Activated CD8-positive, alpha-beta memory T cell treated with anti-CD3 and anti-CD28 coated beads, Interleukin-2, amount 50 U/mL, for 4 hours (primary cell): ENCODE measurements around the gene TTF2.
"Not testable (repeated sequence)": the region's sequence is repeated elsewhere in the genome, so short reads cannot be mapped to it uniquely, and the experiment has no call there.

Experiments used
- DNase-seq: peaks from one replicate; pipeline ENCODE4 v3.0.0-alpha.2; 2020

Gene TTF2

GRCh38 chr1:117094841-117095604, 34.9 kb downstream of the TTF2 start:
- DNase-seq = no peak

- no peak for DNase-seq
Measured at GRCh38 chr1:117096951-117097408, 36.9 kb downstream of the TTF2 start.

DNA sequence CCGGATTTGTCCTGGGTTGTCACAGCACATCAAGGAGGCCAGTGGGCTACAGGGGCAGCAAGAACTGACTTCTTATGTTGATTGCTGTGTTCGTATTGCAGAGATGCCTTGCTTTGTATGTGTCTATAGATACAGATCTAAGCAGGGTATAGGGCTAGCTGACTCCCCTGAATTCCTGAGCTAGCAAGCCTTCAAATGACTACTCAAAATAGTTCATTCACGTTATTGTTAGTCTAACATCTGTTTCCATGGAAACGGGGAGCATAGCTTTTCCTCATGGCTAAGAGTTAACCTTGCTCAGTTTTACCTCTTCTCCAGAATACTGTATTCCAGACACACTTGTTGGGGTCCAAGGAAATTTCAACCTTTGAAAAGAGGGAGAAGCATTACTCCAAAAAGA, 37.3 kb downstream of the TTF2 start:
- DNase-seq = no peak

- no peak for DNase-seq
Measured at GRCh38 chr1:117098287-117098890, 38.3 kb downstream of the TTF2 start.

DNA sequence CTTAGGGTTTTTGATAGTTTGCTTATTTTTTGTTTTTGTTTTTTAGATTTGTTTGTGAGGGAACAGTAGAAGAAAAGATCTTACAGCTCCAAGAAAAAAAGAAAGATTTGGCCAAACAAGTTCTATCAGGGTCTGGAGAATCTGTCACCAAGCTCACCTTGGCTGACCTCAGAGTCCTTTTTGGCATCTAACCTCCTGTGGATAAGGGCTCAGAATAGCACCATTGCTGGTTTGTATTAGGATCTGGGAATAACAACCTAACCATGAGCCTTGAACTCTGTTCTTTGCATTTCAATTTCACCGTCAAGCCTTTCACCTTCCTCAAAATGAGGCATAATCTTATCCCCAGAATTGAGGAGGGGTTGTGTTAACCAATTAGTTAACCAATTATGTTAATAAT, 41.2 kb downstream of the TTF2 start:
- DNase-seq = no peak

- DNase-seq = not testable (repeated sequence)
Measured at GRCh38 chr1:117101858-117102257, 41.7 kb downstream of the TTF2 start.

GRCh38 chr1:117104986-117105385, 44.9 kb downstream of the TTF2 start:
- no peak for DNase-seq

GRCh38 chr1:117105722-117106121, 45.6 kb downstream of the TTF2 start:
- DNase-seq = no peak

GRCh38 chr1:117106478-117106877, 46.4 kb downstream of the TTF2 start:
- DNase-seq = no peak

DNA sequence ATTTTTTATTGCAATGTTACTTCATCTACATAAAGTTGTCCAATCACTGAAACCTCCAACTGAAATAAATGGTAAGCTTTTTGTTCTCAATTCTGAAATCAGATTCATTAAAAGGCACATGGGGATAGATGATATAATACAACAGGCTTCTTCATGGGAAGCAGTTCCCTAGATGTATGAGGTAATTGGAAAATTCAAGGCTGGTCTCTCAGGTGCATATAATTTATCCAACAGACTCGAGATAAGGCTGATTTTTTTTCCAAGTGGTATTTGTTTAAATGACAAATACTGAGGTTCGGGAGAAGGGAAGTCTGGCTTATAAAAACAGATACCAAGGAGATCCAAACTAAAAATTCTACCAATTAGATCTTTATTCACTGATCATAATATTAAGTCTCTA, 47.2 kb downstream of the TTF2 start:
- no peak for DNase-seq

DNA sequence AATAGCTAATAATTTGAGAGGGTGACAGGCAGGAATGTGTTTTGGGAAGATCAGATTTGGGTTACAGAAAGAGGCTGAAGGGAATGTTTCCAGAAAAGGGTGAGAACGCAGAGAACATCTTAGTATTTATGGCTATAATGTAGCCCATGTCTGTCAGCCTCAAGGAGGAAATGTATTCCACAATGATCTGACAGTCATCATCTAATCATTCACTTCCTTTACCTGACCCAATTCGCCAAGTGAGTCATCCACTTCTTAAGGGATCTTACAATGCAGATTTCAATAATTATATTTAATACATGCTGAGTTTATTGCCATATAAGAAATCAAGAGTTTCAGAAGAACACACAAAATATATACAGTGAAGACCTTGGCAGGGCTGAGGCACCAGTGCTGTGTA, 50.6 kb downstream of the TTF2 start:
- no peak for DNase-seq

DNA sequence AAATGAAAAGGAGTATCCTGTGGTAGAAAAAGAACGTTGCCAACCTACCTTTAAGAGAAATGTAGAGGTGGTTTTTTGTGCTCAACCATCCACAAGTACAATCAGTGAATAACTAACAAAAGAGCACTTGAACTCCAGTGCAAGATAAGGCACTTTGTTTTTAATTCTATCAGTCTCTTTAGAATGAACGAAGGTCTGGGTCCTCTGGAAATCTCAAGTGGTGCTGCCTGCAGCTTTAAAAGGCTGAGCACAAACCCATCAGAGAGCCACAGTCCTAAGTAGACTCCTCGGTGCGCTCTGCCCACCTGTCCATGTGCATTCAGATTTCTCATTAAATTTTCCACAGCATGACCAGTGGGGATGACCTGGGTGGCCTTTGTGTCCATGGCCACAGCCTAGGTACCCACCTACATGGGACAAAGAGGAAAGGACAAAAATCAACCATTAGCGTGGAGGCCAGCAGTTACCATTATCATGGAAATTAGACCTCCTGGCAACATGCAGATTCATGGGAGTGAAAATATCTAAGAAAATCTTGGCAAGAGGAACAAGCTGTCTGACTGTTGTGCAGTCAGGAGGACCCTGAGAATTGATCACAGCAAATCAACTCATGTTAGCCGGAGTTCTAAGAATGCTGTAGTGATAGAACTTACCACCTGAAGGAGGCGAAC, 52.1 kb downstream of the TTF2 start:
- DNase-seq = no peak

DNA sequence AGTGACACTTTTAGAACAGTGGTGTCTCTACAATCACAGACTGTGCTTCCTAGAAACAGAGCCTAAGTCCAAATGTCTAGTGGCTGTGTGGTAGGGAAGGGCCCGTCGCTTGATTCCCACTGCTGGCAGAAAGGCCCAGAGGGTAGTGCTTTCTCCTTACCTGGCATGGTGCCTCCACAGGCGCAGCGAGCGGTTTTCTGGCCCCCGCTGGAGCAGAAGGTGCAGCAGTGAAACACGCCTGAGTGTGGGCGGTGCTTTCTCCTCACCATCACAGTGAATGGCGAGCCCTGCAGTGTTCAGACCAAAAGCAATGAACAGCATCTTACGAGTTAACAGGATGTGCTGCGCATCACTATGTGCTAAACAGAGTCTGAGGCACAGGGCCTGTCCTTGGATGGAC, 53.1 kb downstream of the TTF2 start:
- no peak for DNase-seq

- no peak for DNase-seq
Measured at GRCh38 chr1:117114877-117115276, 54.8 kb downstream of the TTF2 start.

DNA sequence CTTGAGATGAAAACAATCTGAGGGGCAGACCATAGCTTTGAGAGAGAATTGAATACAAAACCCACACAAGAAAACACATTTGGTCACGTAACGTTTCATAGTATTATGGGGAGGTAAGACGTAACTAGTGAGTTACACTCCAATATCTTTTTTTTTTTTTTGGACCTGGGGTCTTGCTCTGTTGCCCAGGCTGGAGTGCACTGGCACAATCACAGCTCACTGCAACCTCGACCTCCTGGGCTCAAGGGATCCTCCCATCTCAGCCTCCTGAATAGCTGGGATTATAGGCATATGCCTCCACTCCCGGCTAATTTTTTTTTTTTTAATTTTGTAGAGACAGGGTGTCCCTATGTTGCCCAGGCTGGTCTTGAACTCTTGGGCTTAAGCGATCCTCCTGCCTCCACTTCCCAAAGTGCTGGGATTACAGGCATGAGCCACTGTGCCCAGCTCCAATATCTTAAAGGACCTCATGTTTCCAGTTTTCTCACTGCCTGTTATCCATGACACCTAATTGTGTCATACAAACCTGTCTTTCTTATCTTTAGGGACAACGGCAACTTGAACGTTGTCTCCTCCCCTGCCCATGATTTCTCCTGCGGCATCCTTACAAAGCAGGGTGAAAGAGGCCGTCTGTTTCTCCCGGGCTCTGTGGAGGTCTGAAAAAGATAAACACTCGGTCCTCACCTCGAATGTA, 56.1 kb downstream of the TTF2 start:
- no peak for DNase-seq

- no peak for DNase-seq
Measured at GRCh38 chr1:117116784-117117130, 56.6 kb downstream of the TTF2 start.

- no peak for DNase-seq
Measured at GRCh38 chr1:117117697-117118096, 57.6 kb downstream of the TTF2 start.

DNA sequence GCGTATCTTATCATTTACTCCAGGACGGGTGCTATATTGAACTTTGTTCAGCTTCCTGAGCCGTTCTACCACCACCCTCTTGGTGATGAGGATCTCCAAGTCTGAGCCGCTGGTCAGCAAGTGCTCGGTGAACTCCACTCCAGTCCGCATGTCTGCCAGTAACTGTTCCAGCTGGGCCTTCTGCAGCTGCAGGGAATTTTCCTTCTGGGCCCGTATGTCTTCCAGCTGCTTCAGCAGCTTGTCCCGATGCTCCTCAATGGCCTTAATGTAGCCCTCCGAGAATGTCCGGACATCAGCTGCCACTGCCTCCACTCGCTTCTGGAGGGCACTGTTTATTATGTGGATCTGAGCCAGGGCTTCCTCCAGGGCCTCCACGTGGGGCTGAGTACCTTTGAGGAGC, 58.0 kb downstream of the TTF2 start:
- DNase-seq = no peak

DNA sequence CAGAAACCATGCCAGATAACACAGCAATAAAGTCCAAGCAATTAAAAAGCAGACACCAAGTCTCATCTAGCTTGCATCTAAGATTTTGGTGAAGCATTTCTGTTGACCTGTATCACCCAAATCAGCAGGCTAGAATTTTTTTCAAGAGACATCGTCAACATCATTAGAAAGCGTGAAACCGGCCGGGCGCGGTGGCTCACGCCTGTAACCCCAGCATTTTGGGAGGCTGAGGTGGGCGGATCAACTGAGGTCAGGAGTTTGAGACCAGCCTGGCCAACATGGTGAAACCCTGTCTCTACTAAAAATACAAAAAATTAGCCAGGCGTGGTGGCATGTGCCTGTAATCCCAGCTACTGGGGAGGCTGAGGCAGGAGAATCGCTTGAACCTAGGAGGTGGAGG, 59.0 kb downstream of the TTF2 start:
- not testable (repeated sequence) for DNase-seq

DNA sequence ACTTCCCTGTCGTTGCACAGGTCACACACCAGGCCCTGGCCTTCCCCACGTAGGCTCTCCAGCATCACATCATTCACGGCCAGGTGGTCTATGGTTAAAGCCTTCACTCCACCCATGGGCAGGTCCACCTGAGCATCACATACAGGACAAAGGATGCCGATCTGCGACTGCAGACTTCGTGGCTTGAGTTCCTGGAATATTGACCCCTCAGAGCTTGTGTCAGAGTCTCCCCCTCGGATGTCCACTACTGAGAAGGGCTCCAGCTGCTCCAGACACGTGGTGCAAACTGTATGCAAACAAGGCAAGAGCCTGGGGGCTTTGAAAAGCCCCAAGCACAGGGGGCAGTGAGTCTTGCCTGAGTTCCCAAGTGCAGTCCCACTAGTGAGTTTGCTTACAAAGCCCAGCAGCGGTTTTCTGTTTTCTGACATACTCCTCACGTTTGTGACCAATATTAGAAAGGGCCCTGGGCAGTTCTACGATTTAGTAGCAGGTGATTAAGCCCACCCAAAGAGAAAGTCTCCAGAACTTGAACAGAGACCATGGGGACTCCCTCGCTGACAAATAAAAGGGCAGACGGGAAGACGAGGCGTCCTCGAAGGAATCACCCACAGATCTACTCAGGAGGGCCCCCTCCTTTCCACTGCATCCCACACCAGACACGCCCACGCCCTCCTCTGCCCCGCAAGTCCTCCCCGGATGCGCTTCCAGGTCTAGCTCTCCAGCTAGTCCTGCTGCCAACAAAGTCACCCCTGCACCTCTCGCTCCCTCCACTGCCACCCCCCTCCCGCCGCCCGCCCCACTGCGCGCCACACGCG, 60.9 kb downstream of the TTF2 start:
- DNase-seq = no peak

GRCh38 chr1:117121589-117122329, 61.6 kb downstream of the TTF2 start, which contains the start of gene TRIM45:
TSS of gene TRIM45 (minus strand) at chr1:117121749. CDS start at chr1:117121201, 548 bp downstream.
- DNase-seq = peak; percentile 82
